UCSD-AML1 (cell line): ENCODE data around the gene C3orf38.
"Not testable (repeated sequence)": the region's sequence is repeated elsewhere in the genome, so short reads cannot be mapped to it uniquely, and the experiment has no call there.

Experiments
- DNase-seq: peaks from one replicate; lab custom pipeline; 2025; ENCODE audit not compliant: unreplicated experiment; lab: John Stamatoyannopoulos, UW

Gene C3orf38

DNA sequence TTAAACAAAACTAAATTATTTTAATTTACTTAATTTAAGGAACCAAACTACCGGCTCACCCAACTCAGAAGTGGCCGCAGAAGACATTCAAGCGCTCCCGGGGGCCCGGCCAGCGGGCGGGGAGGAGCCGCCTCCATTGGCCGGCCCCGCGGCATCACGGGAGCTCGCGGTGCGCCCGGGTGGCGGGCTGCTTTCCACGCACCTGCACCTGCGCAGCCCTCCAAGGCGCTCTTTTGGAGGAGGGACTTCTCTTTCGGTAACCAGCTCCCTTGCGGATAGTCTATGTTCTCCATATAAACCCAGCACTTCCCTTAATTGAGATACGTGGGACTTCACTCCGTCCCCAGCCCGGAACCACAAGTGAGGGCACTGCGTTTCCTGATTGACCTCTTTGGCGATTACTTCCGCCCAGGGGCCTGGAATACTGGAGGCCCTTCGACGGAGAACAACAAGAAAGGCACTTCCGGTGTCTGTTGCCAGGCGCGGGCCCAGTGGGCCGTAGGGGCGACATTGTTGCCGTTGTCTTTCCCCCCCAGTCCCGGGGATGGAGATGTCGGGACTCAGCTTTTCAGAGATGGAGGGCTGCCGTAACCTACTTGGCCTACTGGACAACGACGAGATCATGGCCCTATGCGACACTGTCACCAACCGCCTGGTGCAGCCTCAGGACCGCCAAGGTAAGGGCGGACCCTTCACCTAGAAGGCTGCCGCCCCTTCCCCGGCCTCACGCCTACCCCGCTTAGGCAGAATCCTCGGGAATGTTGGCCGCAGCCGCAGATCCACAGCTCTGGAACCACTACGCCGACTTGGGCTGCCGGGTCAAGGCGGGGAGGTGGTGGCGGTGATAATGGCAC lies at the start of gene C3orf38:
TSS of gene C3orf38 (plus strand) at position 451 of the 854 bp plus-strand sequence. CDS start at position 545, 94 bp downstream.
- peak; percentile 87 for DNase-seq

- DNase-seq: no peak
These were observed 48.6 kb upstream of the C3orf38 start for GRCh38 chr3:88101142-88101541.

DNA sequence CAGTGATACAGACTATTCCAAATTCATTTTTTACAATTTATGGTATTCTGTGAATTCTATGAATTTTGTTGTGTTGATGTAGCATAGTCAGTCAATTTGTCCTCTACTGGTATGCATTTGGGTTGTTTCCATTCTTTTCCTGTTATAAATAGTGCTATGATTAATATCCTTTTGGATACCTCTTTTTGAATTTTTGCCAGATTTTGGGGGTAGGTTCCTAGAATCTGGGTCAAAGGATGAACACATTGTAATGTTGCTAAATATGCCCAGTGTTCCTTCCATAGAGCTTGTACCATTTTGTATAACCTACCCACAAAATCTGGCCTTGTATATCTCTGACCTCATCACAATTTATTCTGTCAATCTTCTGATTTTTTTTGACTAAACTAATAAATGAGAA lies 44.4 kb upstream of the C3orf38 start:
- no peak for DNase-seq

DNA sequence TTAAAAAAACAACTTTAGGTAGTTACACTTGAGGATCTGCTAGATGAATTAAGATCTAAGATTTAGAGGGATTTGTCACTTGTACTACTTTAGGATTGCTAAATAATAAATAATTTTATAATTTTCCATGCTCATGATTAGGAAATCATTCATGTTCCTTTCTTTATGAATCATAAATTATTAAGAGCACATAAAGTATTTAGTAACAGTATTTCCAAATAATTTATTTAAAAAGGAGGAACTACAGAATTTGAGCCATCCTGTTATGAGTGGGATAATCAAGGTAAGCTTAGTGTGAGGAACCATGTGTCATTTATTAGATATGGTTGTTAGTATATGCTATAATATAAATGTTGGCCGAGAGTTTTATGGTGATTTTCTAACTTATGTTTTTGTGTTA lies 37.5 kb upstream of the C3orf38 start:
- DNase-seq: no peak

DNA sequence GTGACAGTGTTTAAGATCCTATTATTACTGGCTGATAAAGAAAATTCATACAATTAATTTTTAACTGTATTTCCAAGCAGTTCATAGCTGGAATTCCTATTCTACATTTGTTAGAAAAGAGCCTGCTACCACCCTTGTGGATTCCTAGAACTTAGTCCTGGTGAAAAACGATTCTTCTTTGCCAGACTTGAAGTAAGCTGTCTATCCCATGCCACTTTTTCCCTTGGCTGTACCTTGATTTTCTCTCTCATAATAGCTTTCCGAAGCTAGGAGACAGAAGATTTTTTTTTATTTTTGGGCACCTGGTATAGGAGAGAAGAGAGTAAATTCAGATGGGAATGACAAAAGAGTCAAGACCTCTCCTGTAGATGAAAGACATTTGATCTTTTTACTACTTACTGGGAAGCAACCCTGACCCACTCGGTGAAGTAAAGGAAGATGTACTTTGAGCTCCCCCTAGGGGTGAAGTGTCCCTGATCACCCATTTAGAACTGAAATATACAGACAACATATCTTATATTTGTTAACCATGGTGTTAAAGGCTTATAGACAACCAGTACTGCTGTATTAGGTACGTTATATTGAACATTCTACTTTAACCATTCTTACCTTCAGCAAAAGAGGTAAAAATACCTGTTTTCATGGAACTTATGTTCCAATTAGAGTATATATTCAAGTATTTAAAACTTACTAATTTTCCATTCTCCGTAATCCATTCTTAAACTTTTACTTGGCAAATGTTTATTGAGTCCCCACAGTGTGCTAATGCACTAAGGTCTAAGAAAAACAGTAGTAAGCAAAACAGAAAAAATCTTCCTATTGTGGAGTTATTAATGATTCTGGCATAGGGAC lies 36.2 kb upstream of the C3orf38 start:
- peak; percentile 7 for DNase-seq

GRCh38 chr3:88114878-88115549 lies 34.7 kb upstream of the C3orf38 start:
- DNase-seq: no peak

DNA sequence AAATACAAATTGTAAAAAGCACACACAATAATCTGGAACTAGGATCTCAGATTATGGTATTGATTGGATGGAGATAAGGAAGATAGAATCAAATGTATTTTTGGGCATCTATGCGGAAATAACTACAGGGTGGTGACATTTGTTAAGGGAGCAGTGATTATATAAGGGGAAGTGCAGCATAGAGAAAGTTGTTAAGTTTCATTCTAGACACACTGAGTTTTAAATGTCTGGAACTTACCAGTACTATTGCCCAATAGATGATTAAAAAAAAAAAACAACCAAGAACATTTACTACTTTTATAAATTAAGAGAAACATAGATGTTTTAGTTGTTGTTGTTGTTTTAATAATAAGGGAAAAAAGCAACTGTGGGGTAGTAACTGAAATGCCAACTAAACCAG lies 32.1 kb upstream of the C3orf38 start:
- DNase-seq: no peak

DNA sequence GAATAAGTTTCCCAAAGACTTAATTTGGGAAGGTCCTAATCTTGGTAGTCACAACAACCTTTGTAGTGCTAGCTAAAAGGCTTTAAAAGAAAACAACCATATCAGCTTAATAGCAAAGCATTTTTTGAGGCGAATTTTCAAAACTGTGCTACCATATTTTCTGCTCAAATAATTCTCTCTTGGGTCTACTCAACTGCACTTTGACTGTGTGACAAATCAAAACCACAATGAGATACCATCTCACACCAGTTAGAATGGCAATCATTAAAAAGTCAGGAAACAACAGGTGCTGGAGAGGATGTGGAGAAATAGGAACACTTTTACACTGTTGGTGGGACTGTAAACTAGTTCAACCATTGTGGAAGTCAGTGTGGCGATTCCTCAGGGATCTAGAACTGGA lies 31.2 kb upstream of the C3orf38 start:
- DNase-seq: not testable (repeated sequence)

GRCh38 chr3:88123526-88123925 lies 26.2 kb upstream of the C3orf38 start:
- no peak for DNase-seq

GRCh38 chr3:88131695-88132094 lies 18.1 kb upstream of the C3orf38 start:
- DNase-seq: no peak

DNA sequence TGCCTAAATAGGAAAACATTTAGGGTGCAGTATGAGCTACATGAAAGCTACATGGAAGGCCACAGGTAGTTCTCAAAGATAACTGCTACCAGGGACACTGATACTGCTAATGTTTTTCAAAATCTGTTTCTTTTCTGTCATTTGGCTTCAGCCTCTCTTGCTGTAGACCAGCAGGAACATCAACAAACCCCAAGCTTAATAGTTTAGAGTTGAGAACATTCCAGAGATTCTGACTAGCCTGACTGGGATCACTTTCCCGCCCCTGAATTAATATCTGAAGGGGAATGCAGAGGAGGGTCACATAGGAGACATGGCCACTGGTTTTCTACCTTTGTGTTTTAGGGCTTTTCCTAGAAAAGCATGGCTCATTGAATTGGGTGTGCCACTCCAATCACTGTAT lies 16.9 kb upstream of the C3orf38 start:
- no peak for DNase-seq

- DNase-seq: no peak
These were observed 16.0 kb upstream of the C3orf38 start for GRCh38 chr3:88133711-88134263.

DNA sequence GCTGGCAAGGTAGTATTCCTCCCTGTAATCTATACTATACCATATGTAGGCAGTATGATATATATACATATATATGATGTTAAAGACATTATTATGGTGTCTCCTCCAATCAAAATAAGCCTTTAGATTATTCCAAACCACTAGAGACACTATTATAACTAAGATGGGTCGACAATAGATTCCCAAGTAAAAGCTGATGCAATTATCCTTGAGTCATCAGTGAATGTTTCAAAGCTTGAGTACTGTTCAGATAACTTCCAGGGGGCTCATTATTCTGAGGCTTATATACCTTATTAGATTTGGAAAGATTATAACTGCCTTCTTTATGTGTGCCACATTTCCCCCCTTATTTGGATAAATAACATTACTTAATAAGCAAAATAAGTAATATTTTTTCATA lies 11.9 kb upstream of the C3orf38 start:
- no peak for DNase-seq

GRCh38 chr3:88141458-88142083 lies 8.2 kb upstream of the C3orf38 start:
- no peak for DNase-seq

GRCh38 chr3:88142094-88142624 lies 7.6 kb upstream of the C3orf38 start:
- no peak for DNase-seq

GRCh38 chr3:88147261-88147660 lies 2.5 kb upstream of the C3orf38 start:
- no peak for DNase-seq

GRCh38 chr3:88148651-88149050 lies 1.1 kb upstream of the C3orf38 start:
- no peak for DNase-seq

DNA sequence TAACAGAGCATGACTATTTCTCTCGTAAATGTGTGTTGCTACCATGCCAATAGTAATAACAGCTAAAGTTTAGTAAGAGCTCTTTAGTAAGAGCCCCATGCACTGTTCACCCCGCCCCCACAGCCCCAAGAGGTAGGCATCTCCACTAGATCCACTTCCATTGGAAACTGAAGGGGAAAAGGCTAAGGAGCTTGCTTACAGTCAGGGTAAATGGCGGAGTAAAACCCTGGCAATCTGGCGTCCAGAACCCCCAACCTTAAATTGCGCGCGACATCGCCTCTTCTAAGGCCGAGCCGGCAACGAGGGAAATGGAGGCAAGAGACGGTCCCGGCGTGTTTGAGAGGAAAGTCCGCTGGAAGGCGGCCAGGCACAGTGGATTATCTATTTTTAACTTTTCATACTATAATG lies 654 bp upstream of the C3orf38 start:
- no peak for DNase-seq

GRCh38 chr3:88150371-88150770 lies 612 bp downstream of the C3orf38 start:
- DNase-seq: no peak

DNA sequence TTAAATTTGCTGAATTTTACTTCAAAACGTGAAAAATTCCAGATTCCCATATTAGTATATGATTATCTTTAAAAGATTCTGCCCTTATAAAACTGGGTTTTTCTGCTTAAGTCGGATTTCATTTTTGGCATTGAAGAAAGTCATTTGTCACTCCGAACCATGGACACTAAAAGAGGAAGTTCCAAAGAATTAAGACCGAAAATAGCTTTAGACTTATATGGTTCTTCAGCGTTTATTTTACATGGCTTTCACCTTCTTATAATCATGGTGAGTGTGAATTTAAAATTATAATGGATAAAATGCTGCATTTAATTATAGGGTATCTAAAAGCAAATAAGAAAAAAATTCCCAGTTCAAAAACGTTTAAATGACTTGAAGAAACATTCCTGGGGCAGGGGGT lies 1.0 kb downstream of the C3orf38 start:
- DNase-seq: no peak
